SK-N-SH (cell line): ENCODE results near the gene RTP2.

Experiments
- CHD2 ChIP-seq: fragments of 150-350 bp; IDR thresholded peaks from 2 replicates; pipeline ENCODE4 v1.6.1; 2018; ENCODE audit warnings: low read length; ENCODE audit not compliant: partially characterized antibody
- CTCF ChIP-seq: fragments of 200-600 bp; sonication (generic); IDR thresholded peaks from 2 replicates; pipeline ENCODE4 v1.6.1; 2017; ENCODE audit warnings: antibody characterized with exemption, mild to moderate bottlenecking, moderate library complexity
- FOXJ3 ChIP-seq: sonication (generic); formaldehyde crosslinking; IDR thresholded peaks from 2 replicates; pipeline ENCODE4 v1.5.1; 2020; ENCODE audit warnings: mild to moderate bottlenecking, missing genetic modification reagents
- FOXM1 ChIP-seq: IDR thresholded peaks from 2 replicates; pipeline ENCODE4 v1.4.0; 2012; ENCODE audit warnings: low read depth, mild to moderate bottlenecking
- POLR2AphosphoS5 ChIP-seq: IDR thresholded peaks from 2 replicates; pipeline ENCODE4 v1.6.1; 2012; ENCODE audit warnings: low read depth, low read length
- RAD21 ChIP-seq: IDR thresholded peaks from 2 replicates; pipeline ENCODE4 v1.6.1; 2012; ENCODE audit warnings: mild to moderate bottlenecking, low read length
- RFX5 ChIP-seq: IDR thresholded peaks from 2 replicates; pipeline ENCODE4 v1.6.1; 2012; ENCODE audit warnings: mild to moderate bottlenecking, improper control_type of control experiment, low read length
- SMC3 ChIP-seq: IDR thresholded peaks from 2 replicates; pipeline ENCODE4 v1.6.1; 2012; ENCODE audit warnings: low read depth, low read length, improper control_type of control experiment
- TEAD4 ChIP-seq: IDR thresholded peaks from 2 replicates; pipeline ENCODE4 v1.4.0; 2012; ENCODE audit warnings: mild to moderate bottlenecking, borderline replicate concordance; ENCODE audit not compliant: insufficient read depth
- USF1 ChIP-seq: IDR thresholded peaks from 2 replicates; pipeline ENCODE4 v1.4.0; 2012; ENCODE audit warnings: low read depth, borderline replicate concordance
- YY1 ChIP-seq: IDR thresholded peaks from 2 replicates; pipeline ENCODE4 v1.4.0; 2012; ENCODE audit warnings: low read depth, mild to moderate bottlenecking

- TF ChIP-seq RAD21 (no peak), CTCF (no peak), YY1 (no peak), RFX5 (no peak), FOXJ3 (CRISPR knock-in tag) (no peak), TEAD4 (no peak), USF1 (no peak), FOXM1 (no peak; the same call in 1 of the 2 replicates), SMC3 (no peak), POLR2AphosphoS5 (no peak), CHD2 (no peak)
Measured at GRCh38 chr3:187746059-187746441, 43.7 kb upstream of the RTP2 start.
